H9 (cell line): Measurements from ENCODE around the gene CPM. TPM values are rescaled to one million over a fixed set of nuclear protein-coding genes. Genes with fewer than 3 reads are reported as not detected.

Experiments used
- DNase-seq: peaks from one replicate; pipeline ENCODE4 v3.0.0-alpha.2; 2017
- H2AFZ ChIP-seq: one replicate; pipeline ENCODE4 v1.6.1; 2013; ENCODE audit warnings: mild to moderate bottlenecking, low read length, control low read depth, moderate library complexity
- H2AK5ac ChIP-seq: 2 replicates; pipeline ENCODE4 v1.6.1; 2013; ENCODE audit warnings: low read length, control low read depth, mixed read lengths; ENCODE audit not compliant: insufficient read length
- H2BK120ac ChIP-seq: one replicate; pipeline ENCODE4 v1.6.1; 2013; ENCODE audit warnings: low read depth, mild to moderate bottlenecking, low read length, control low read depth, inconsistent platforms; ENCODE audit not compliant: poor library complexity, severe bottlenecking
- H2BK12ac ChIP-seq: 2 replicates; pipeline ENCODE4 v1.6.1; 2013; ENCODE audit warnings: low read length, control low read depth, mixed read lengths, low read depth; ENCODE audit not compliant: insufficient read length
- H2BK15ac ChIP-seq: 2 replicates; pipeline ENCODE4 v1.6.1; 2013; ENCODE audit warnings: low read depth, low read length, control low read depth
- H2BK20ac ChIP-seq: one replicate; pipeline ENCODE4 v1.6.1; 2013; ENCODE audit warnings: low read depth, mild to moderate bottlenecking, low read length, control low read depth, inconsistent platforms; ENCODE audit not compliant: poor library complexity, severe bottlenecking
- H2BK5ac ChIP-seq: 2 replicates; pipeline ENCODE4 v1.6.1; 2013; ENCODE audit warnings: low read length, control low read depth, mixed read lengths; ENCODE audit not compliant: insufficient read length
- H3K14ac ChIP-seq: 2 replicates; pipeline ENCODE4 v1.6.1; 2013; ENCODE audit warnings: low read length, control low read depth; ENCODE audit not compliant: insufficient read depth
- H3K18ac ChIP-seq: 2 replicates; pipeline ENCODE4 v1.6.1; 2013; ENCODE audit warnings: low read depth, mild to moderate bottlenecking, mixed read lengths, low read length, control low read depth; ENCODE audit not compliant: insufficient read length
- H3K23ac ChIP-seq: 2 replicates; pipeline ENCODE4 v1.6.1; 2013; ENCODE audit warnings: low read length, control low read depth, mixed read lengths, low read depth; ENCODE audit not compliant: insufficient read length
- H3K23me2 ChIP-seq: 2 replicates; pipeline ENCODE4 v1.6.1; 2013; ENCODE audit warnings: low read depth, mild to moderate bottlenecking, mixed read lengths, low read length, control low read depth; ENCODE audit not compliant: insufficient read length, poor library complexity, severe bottlenecking
- H3K27ac ChIP-seq: 2 replicates; pipeline ENCODE4 v1.5.1; 2013; ENCODE audit warnings: low read length, control low read depth, mixed read lengths, low read depth; ENCODE audit not compliant: insufficient read length
- H3K27me3 ChIP-seq: 2 replicates; pipeline ENCODE4 v1.6.1; 2013; ENCODE audit warnings: low read length, control low read depth, inconsistent platforms; ENCODE audit not compliant: insufficient read depth
- H3K4ac ChIP-seq: 2 replicates; pipeline ENCODE4 v1.6.1; 2013; ENCODE audit warnings: low read depth, mild to moderate bottlenecking, control low read depth, inconsistent platforms, low read length, moderate library complexity
- H3K4me1 ChIP-seq: 2 replicates; pipeline ENCODE4 v1.6.1; 2013; ENCODE audit warnings: low read length, control low read depth, inconsistent platforms; ENCODE audit not compliant: insufficient read depth
- H3K4me2 ChIP-seq: 2 replicates; pipeline ENCODE4 v1.6.1; 2013; ENCODE audit warnings: low read length, control low read depth, mixed read lengths; ENCODE audit not compliant: insufficient read length, insufficient read depth
- H3K56ac ChIP-seq: 2 replicates; pipeline ENCODE4 v1.6.1; 2013; ENCODE audit warnings: low read depth, mild to moderate bottlenecking, mixed read lengths, low read length, control low read depth; ENCODE audit not compliant: insufficient read length
- H3K79me1 ChIP-seq: 2 replicates; pipeline ENCODE4 v1.6.1; 2013; ENCODE audit warnings: low read depth, mild to moderate bottlenecking, moderate library complexity, low read length, control low read depth, inconsistent platforms; ENCODE audit not compliant: insufficient read depth, poor library complexity, severe bottlenecking
- H3K79me2 ChIP-seq: 2 replicates; pipeline ENCODE4 v1.6.1; 2013; ENCODE audit warnings: low read length, control low read depth, inconsistent platforms; ENCODE audit not compliant: insufficient read depth
- H3K9ac ChIP-seq: 2 replicates; pipeline ENCODE4 v1.6.1; 2013; ENCODE audit warnings: low read length, control low read depth, mixed read lengths; ENCODE audit not compliant: insufficient read length; ENCODE audit errors: extremely low read depth
- H3K9me3 ChIP-seq: one replicate; pipeline ENCODE4 v1.6.1; 2013; ENCODE audit warnings: low read depth, low read length, inconsistent platforms; ENCODE audit not compliant: control insufficient read depth
- H3T11ph ChIP-seq: one replicate; pipeline ENCODE4 v1.6.1; 2013; ENCODE audit warnings: mild to moderate bottlenecking, low read length, control low read depth, inconsistent platforms
- H4K20me1 ChIP-seq: one replicate; pipeline ENCODE4 v1.6.1; 2013; ENCODE audit not compliant: control insufficient read depth, insufficient read length, insufficient read depth
- H4K5ac ChIP-seq: 2 replicates; pipeline ENCODE4 v1.6.1; 2013; ENCODE audit warnings: low read depth, mild to moderate bottlenecking, mixed read lengths, low read length, control low read depth; ENCODE audit not compliant: insufficient read length
- H4K8ac ChIP-seq: replicated peaks from 2 replicates; pipeline ENCODE4 v1.6.1; 2013; ENCODE audit warnings: low read length, control low read depth, mixed read lengths, low read depth; ENCODE audit not compliant: insufficient read length
- H4K91ac ChIP-seq: 2 replicates; pipeline ENCODE4 v1.6.1; 2013; ENCODE audit warnings: low read depth, mild to moderate bottlenecking, moderate library complexity, mixed read lengths, low read length, control low read depth; ENCODE audit not compliant: insufficient read length
- H3K27ac Mint-ChIP-seq, 3 experiments: 2 replicates in 2 of 3; 3 replicates in 1 of 3; pipeline ENCODE4 v1.8.0; 2020 to 2021; ENCODE audit warnings: mixed read lengths in 3 of 3, mild to moderate bottlenecking in 1 of 3, moderate library complexity in 1 of 3
- H3K27me3 Mint-ChIP-seq: 2 replicates; pipeline ENCODE4 v1.8.0; 2021; ENCODE audit warnings: low read depth, mild to moderate bottlenecking, moderate library complexity, mixed read lengths
- H3K36me3 Mint-ChIP-seq, 3 experiments: 2 replicates in 2 of 3; 3 replicates in 1 of 3; pipeline ENCODE4 v1.8.0; 2020 to 2021; ENCODE audit warnings: low read depth in 3 of 3, mixed read lengths in 3 of 3; ENCODE audit not compliant: insufficient read depth in 1 of 3
- H3K4me1 Mint-ChIP-seq, 2 experiments: 2 replicates each; pipeline ENCODE4 v1.8.0; 2020; ENCODE audit warnings: mixed read lengths in 2 of 2
- H3K4me3 Mint-ChIP-seq, 2 experiments: 2 replicates in 1 of 2; 3 replicates in 1 of 2; pipeline ENCODE4 v1.8.0; 2020 to 2021; ENCODE audit warnings: mild to moderate bottlenecking in 2 of 2, mixed read lengths in 2 of 2, moderate library complexity in 1 of 2
- H3K9me3 Mint-ChIP-seq, 2 experiments: 2 replicates in 1 of 2; 3 replicates in 1 of 2; pipeline ENCODE4 v1.8.0; 2020; ENCODE audit warnings: mild to moderate bottlenecking in 2 of 2, mixed read lengths in 2 of 2, moderate library complexity in 1 of 2
- WGBS: extraction: QIAGEN DNeasy Blood & Tissue Kit; methylation state at CpG from one replicate; pipeline ENCODE4 v1.1.7; 2013; ENCODE audit warnings: missing lambda C conversion rate, low lambda C conversion rate, mixed read lengths; ENCODE audit not compliant: insufficient read length; ENCODE audit errors: extremely low coverage; 5-methylcytosine and 5-hydroxymethylcytosine counted together
- total RNA-seq: library from RNA; stranded (reverse); gene quantifications from 2 replicates; pipeline ENCODE4 v1.2.1, GENCODE V29; 2021
- TF ChIP-seq, protein P1 (sequence below): fragments of 200-600 bp; sonication (generic); conservative IDR thresholded peaks from 3 replicates; pipeline ENCODE4 v1.8.0; 2021; ENCODE audit warnings: antibody characterized with exemption, mild to moderate bottlenecking

Gene CPM
- total RNA-seq, 1 experiment from 2014 or later = 1.2 TPM

DNA sequence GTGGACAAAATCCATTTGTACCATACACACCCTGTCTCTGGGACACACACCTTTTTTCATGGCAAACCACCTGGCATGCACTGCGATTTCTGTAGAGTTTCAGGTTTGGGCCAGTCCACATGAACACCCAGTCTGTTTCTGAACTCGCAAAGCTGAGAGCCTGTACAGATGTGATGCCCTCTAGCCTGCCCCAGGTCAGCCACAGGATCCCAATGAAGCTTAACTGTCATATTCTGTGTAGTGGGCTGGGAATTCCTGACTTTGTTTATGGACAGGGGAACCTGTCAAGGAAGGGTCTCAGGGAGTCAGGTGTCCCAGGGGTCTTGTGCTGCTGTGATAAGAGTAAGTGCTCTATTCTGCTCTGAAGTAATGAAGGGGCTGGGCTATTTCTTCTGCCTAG lies 39.8 kb downstream of the CPM start:
- Histone ChIP-seq H4K8ac (no peak overlapping the region), H2BK5ac (no peak overlapping the region), H3K18ac (no peak overlapping the region), H2AK5ac (no peak overlapping the region), H2BK12ac (no peak overlapping the region), H2AFZ (no peak overlapping the region), H3K27me3 (no peaks in the 10 kb centered on the region), H3K9me3 (no peaks in the 10 kb centered on the region), H3K23ac (no peak overlapping the region), H3K4me2 (no peak overlapping the region), H2BK20ac (no peak overlapping the region), H3K9ac (no peak overlapping the region), H3K56ac (no peak overlapping the region), H3K14ac (no peak overlapping the region), H2BK15ac (no peak overlapping the region), H2BK120ac (no peak overlapping the region), H3K79me2 (no peaks in the 10 kb centered on the region), H3K79me1 (no peaks in the 10 kb centered on the region), H3K23me2 (no peaks in the 10 kb centered on the region), H4K5ac (no peak overlapping the region), H4K91ac (no peak overlapping the region), H3K27ac (no peak overlapping the region), H4K20me1 (no peaks in the 10 kb centered on the region), H3K4ac (no peak overlapping the region), H3K4me1 (no peaks in the 10 kb centered on the region), H3T11ph (no peak overlapping the region)
- H3K36me3 Mint-ChIP-seq = no peaks in the 10 kb centered on the region
- no CpG with 5 or more reads among the region's 2 CpGs for WGBS
- no peak for DNase-seq
- no peaks in the 10 kb centered on the region for H3K27me3 Mint-ChIP-seq
- H3K9me3 Mint-ChIP-seq = no peaks in the 10 kb centered on the region; a peak in 2 of 5 replicates
- TF ChIP-seq, protein P1, sequence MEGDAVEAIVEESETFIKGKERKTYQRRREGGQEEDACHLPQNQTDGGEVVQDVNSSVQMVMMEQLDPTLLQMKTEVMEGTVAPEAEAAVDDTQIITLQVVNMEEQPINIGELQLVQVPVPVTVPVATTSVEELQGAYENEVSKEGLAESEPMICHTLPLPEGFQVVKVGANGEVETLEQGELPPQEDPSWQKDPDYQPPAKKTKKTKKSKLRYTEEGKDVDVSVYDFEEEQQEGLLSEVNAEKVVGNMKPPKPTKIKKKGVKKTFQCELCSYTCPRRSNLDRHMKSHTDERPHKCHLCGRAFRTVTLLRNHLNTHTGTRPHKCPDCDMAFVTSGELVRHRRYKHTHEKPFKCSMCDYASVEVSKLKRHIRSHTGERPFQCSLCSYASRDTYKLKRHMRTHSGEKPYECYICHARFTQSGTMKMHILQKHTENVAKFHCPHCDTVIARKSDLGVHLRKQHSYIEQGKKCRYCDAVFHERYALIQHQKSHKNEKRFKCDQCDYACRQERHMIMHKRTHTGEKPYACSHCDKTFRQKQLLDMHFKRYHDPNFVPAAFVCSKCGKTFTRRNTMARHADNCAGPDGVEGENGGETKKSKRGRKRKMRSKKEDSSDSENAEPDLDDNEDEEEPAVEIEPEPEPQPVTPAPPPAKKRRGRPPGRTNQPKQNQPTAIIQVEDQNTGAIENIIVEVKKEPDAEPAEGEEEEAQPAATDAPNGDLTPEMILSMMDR = no peak
- no peak overlapping the region for H3K4me3 Mint-ChIP-seq
- no peak overlapping the region for H3K27ac Mint-ChIP-seq
- no peaks in the 10 kb centered on the region for H3K4me1 Mint-ChIP-seq
